ENCODE measurements around the gene FAM78A.

GRCh38 chr9:131259916-131260597 lies 16.3 kb downstream of the FAM78A start:
- TF ChIP-seq TAF1 (IDR thresholded peaks at IDR 0.05; ENCODE audit: low read depth, low read length): no peak
- no peak for TF ChIP-seq POLR2A (IDR thresholded peaks at IDR 0.05; ENCODE audit: low read depth, low read length)
- no peak for TF ChIP-seq POU2F2 (IDR thresholded peaks at IDR 0.05; ENCODE audit: low read depth, low read length)
- TF ChIP-seq POLR2AphosphoS5 (IDR thresholded peaks at IDR 0.05; ENCODE audit: low read depth, low read length): no peak

All from GM12891 (cell line).